Amniotic stem cell (primary cell): ENCODE results near the gene CKS2.
A peak's percentile ranks its signal among the peaks of the same experiment; 100 is the strongest.
"Not testable (repeated sequence)": the region's sequence is repeated elsewhere in the genome, so short reads cannot be mapped to it uniquely, and the experiment has no call there.

Experiments
- DNase-seq: peaks from one replicate; lab custom pipeline; 2025; lab: John Stamatoyannopoulos, UW

Gene CKS2

GRCh38 chr9:89311346-89312221 lies 589 bp downstream of the CKS2 start:
- DNase-seq: no peak

GRCh38 chr9:89312222-89312571 lies 1.2 kb downstream of the CKS2 start:
- DNase-seq: peak; percentile 11

GRCh38 chr9:89313842-89314241 lies 2.8 kb downstream of the CKS2 start:
- no peak for DNase-seq

GRCh38 chr9:89314955-89315354 lies 4.0 kb downstream of the CKS2 start:
- DNase-seq: no peak

GRCh38 chr9:89315482-89315881 lies 4.5 kb downstream of the CKS2 start:
- DNase-seq: no peak

GRCh38 chr9:89317282-89317681 lies 6.3 kb downstream of the CKS2 start:
- no peak for DNase-seq

GRCh38 chr9:89318123-89319014 lies 7.4 kb downstream of the CKS2 start, which contains the start of gene SECISBP2:
Gene SECISBP2, plus strand, starts transcription at chr9:89318500. Its CDS starts 77 bp downstream, at chr9:89318577.
- peak; percentile 91 for DNase-seq

- no peak for DNase-seq
These were observed 8.3 kb downstream of the CKS2 start for GRCh38 chr9:89319015-89319905.

- DNase-seq: no peak
These were observed 12.4 kb downstream of the CKS2 start for GRCh38 chr9:89323390-89323789.

- no peak for DNase-seq
These were observed 14.7 kb downstream of the CKS2 start for GRCh38 chr9:89325733-89326132.

- no peak for DNase-seq
These were observed 17.1 kb downstream of the CKS2 start for GRCh38 chr9:89328064-89328463.

- DNase-seq: no peak
These were observed 18.9 kb downstream of the CKS2 start for GRCh38 chr9:89329917-89330316.

- DNase-seq: no peak
These were observed 19.5 kb downstream of the CKS2 start for GRCh38 chr9:89330513-89330912.

- no peak for DNase-seq
These were observed 28.8 kb downstream of the CKS2 start for GRCh38 chr9:89339807-89340206.

GRCh38 chr9:89340332-89340731 lies 29.3 kb downstream of the CKS2 start:
- no peak for DNase-seq

- DNase-seq: no peak
These were observed 31.2 kb downstream of the CKS2 start for GRCh38 chr9:89342213-89342612.

GRCh38 chr9:89342948-89343347 lies 32.0 kb downstream of the CKS2 start:
- DNase-seq: no peak

- DNase-seq: not testable (repeated sequence)
These were observed 32.8 kb downstream of the CKS2 start for GRCh38 chr9:89343812-89344211.

- no peak for DNase-seq
These were observed 34.5 kb downstream of the CKS2 start for GRCh38 chr9:89345476-89345875.

GRCh38 chr9:89346696-89347095 lies 35.7 kb downstream of the CKS2 start:
- DNase-seq: no peak

GRCh38 chr9:89347651-89348050 lies 36.7 kb downstream of the CKS2 start:
- DNase-seq: no peak

GRCh38 chr9:89349607-89350006 lies 38.6 kb downstream of the CKS2 start:
- no peak for DNase-seq
